SJSA1 (cell line): ENCODE measurements around the gene DUSP1. TPM values are rescaled to one million over a fixed set of nuclear protein-coding genes. Genes with fewer than 3 reads are reported as not detected.
A peak's percentile ranks its signal among the peaks of the same experiment; 100 is the strongest.
"Not testable (repeated sequence)": the region's sequence is repeated elsewhere in the genome, so short reads cannot be mapped to it uniquely, and the experiment has no call there.

Source experiments
- DNase-seq, 2 experiments: peaks; one replicate each; pipeline ENCODE4 v3.0.0-alpha.2; 2015 to 2020; ENCODE audit warnings: low spot score in 2 of 2, low read depth in 1 of 2
- H3K27ac ChIP-seq: fragments of 250-450 bp; sonication (Bioruptor Pico); 2 replicates; pipeline ENCODE4 v1.5.1; 2020; ENCODE audit warnings: mild to moderate bottlenecking, moderate library complexity
- H3K27me3 ChIP-seq: fragments of 250-450 bp; sonication (Bioruptor Pico); replicated peaks from 2 replicates; pipeline ENCODE4 v1.5.1; 2020; ENCODE audit warnings: mild to moderate bottlenecking, moderate library complexity
- H3K36me3 ChIP-seq: fragments of 250-450 bp; sonication (Bioruptor Pico); 2 replicates; pipeline ENCODE4 v1.5.1; 2020; ENCODE audit warnings: mild to moderate bottlenecking
- H3K4me1 ChIP-seq: fragments of 250-450 bp; sonication (Bioruptor Pico); replicated peaks from 2 replicates; pipeline ENCODE4 v1.6.1; 2021; ENCODE audit warnings: mild to moderate bottlenecking
- H3K4me3 ChIP-seq: fragments of 250-450 bp; sonication (Bioruptor Pico); 2 replicates; pipeline ENCODE4 v1.5.1; 2020; ENCODE audit warnings: mild to moderate bottlenecking
- H3K9me3 ChIP-seq: fragments of 250-450 bp; sonication (Bioruptor Pico); replicated peaks from 2 replicates; pipeline ENCODE4 v1.5.1; 2020; ENCODE audit warnings: mild to moderate bottlenecking
- total RNA-seq: library from RNA; depleted of rRNA; stranded (reverse); fragments of >200 nt; shearing (Covaris generic); gene quantifications from 2 replicates; pipeline ENCODE4 v1.2.3, GENCODE V29; 2014; rRNA removed

DUSP1 gene
- total RNA-seq, result 322 and 475 TPM in 2 replicates

DNA sequence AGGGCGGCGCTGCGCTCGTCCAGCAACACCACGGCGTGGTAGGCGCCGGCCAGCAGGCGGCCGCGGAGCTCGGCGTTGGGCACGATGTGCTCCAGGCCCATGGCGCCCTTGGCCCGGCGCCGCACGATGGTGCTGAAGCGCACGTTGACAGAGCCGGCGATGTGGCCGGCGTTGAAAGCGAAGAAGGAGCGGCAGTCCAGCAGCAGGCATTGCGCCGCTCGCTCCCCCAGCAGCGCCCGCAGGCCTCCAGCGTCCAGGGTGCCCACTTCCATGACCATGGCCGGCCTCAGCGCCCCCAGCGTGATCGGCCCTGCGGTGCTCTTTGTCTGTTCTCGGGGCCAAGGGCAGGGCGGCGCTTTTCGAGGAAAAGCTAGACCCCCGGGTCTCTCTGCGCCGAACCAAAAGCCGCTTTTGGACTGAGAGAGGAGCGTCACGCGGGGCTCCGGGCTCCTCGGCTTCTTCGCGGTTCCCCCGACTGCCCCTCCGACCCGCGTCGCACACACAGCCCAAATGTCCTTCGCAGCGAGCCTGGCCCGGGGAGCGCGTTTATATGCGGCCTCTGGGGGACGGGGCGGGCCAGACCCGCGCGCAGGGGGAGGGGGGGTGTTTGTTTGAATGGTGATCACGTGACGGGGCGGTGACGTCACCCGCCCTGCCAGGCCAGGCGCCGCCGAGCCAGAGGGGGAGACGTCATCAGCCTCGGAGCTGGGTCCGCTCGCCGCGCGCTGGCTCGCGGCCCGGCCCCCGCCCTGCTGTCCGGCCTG is at the start of gene DUSP1:
TSS of gene DUSP1 (minus strand) at position 521 of the 764 bp plus-strand sequence. CDS start at position 278, 243 bp downstream.
- no peaks in the 10 kb centered on the region for H3K9me3 ChIP-seq
- peak within 1 kb of the TSS; percentile 75 for H3K4me3 ChIP-seq
- peak within 1 kb of the TSS; percentile 99 for H3K27ac ChIP-seq
- peaks cover 51% of the 10 kb centered on the region for H3K36me3 ChIP-seq
- no peaks in the 10 kb centered on the region for H3K27me3 ChIP-seq
- peaks cover 70% of the 10 kb centered on the region for H3K4me1 ChIP-seq
- DNase-seq, result peak; percentile 99 to 100

DNA sequence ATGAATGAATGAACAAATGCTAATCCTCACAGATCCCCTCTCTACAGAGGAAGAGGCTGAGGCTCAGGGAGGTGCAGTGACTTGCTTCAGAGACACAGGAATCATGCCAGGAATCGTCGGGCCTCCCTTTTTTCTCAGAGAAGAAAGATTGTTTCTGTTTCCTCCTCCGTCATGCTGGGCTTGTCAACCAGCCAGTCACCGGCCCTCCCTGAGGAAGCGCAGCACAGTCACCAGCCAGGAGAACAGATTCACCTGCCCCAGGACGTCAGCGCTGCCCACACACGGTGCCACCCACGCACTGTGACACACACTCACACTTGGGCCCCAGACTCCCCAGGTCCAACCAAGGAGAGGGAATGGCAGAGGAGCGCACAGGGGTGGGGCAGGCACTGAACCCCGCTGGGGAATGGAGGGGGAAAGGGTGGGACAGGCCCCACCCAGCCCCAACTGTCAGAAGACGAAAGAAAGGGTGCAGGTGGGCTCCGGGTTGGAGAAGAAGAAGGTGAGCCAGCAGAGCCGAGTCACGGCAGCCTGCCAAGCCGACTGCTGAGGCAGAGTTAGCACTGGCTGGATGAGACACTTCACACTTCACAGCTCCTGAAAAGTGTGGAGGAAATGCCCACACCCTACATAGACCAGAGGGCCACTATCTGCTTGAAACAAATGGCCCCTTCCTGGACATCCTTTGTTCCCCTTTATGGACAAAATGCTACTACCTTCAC is 49.2 kb upstream of the DUSP1 start:
- H3K9me3 ChIP-seq, result peaks cover 1% of the 10 kb centered on the region
- DNase-seq, result peak; percentile 43 to 64
- no peak overlapping the region for H3K4me3 ChIP-seq
- H3K4me1 ChIP-seq, result peaks cover 22% of the 10 kb centered on the region
- H3K36me3 ChIP-seq, result no peaks in the 10 kb centered on the region; the same call in 1 of the 2 replicates
- H3K27me3 ChIP-seq, result no peaks in the 10 kb centered on the region
- H3K27ac ChIP-seq, result no peak overlapping the region

- no peak overlapping the region for H3K4me3 ChIP-seq
- H3K27ac ChIP-seq, result no peak overlapping the region
Measured at GRCh38 chr5:172819569-172819968, 48.6 kb upstream of the DUSP1 start.

DNA sequence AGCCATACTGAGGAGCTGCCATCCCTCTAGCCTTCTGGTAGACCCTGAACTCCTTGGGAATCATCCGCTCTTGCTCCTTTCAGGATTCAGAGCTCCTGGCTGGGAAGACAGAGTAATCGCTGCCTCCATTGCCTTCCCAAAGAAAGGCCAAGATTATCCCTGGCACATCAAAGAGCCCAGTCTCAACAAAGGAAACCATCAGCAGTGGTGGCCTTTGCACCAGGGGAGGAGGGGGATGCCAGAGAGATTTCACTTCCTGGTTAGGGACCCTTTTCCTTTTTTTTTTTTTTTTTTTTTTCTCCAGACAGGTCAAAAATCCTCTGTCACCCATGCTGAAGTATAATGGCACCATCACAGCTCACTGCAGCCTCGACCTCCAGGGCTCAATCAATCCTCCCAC is 47.1 kb upstream of the DUSP1 start:
- Histone ChIP-seq H3K4me1 (peaks cover 22% of the 10 kb centered on the region), H3K9me3 (no peaks in the 10 kb centered on the region; the same call in 1 of the 2 replicates), H3K36me3 (no peaks in the 10 kb centered on the region), H3K27me3 (no peaks in the 10 kb centered on the region), H3K4me3 (no peak overlapping the region), H3K27ac (no peak overlapping the region)
- DNase-seq, result no peak

More at GRCh38 chr5:172819569-172819968, 48.6 kb upstream of the DUSP1 start:
- Histone ChIP-seq H3K36me3 (no peaks in the 10 kb centered on the region), H3K9me3 (no peaks in the 10 kb centered on the region; the same call in 1 of the 2 replicates), H3K4me1 (peaks cover 22% of the 10 kb centered on the region), H3K27me3 (no peaks in the 10 kb centered on the region)
- DNase-seq, result no peak

- peaks cover 22% of the 10 kb centered on the region for H3K4me1 ChIP-seq
- H3K27ac ChIP-seq, result no peak overlapping the region
- H3K9me3 ChIP-seq, result no peaks in the 10 kb centered on the region; the same call in 1 of the 2 replicates
- no peak for DNase-seq
- H3K27me3 ChIP-seq, result no peaks in the 10 kb centered on the region
- no peaks in the 10 kb centered on the region for H3K36me3 ChIP-seq
- no peak overlapping the region for H3K4me3 ChIP-seq
Measured at GRCh38 chr5:172817664-172818063, 46.7 kb upstream of the DUSP1 start.

- no peaks in the 10 kb centered on the region; the same call in 1 of the 2 replicates for H3K9me3 ChIP-seq
- H3K4me1 ChIP-seq, result peaks cover 22% of the 10 kb centered on the region
- H3K4me3 ChIP-seq, result no peak overlapping the region
- no peaks in the 10 kb centered on the region for H3K36me3 ChIP-seq
- DNase-seq, result peak; percentile 54 to 69
- no peak overlapping the region for H3K27ac ChIP-seq
- no peaks in the 10 kb centered on the region for H3K27me3 ChIP-seq
Measured at GRCh38 chr5:172816925-172817562, 46.0 kb upstream of the DUSP1 start.

DNA sequence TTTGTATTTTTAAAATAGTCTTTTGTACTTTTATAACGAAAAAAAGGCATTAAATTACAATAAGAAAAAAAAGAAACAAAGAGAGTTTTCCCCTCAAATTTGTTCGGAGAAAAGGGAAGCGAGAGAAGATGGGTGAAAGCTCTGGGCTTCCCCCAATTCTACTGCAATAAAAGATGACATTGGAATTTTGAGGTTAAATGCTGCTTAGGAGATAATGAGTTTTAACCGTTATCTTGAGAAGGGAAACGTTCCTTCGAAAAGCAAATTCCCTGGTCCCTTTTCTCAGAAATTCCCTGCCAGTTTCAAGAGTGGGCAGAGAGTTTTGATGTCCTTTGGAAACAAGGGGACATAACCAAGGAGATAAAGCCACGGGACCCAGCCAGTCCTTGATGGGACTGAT is 44.6 kb upstream of the DUSP1 start:
- H3K36me3 ChIP-seq, result no peaks in the 10 kb centered on the region
- no peak for DNase-seq
- no peaks in the 10 kb centered on the region; the same call in 1 of the 2 replicates for H3K9me3 ChIP-seq
- H3K4me3 ChIP-seq, result no peak overlapping the region
- no peak overlapping the region for H3K27ac ChIP-seq
- H3K4me1 ChIP-seq, result peaks cover 22% of the 10 kb centered on the region
- H3K27me3 ChIP-seq, result no peaks in the 10 kb centered on the region

DNA sequence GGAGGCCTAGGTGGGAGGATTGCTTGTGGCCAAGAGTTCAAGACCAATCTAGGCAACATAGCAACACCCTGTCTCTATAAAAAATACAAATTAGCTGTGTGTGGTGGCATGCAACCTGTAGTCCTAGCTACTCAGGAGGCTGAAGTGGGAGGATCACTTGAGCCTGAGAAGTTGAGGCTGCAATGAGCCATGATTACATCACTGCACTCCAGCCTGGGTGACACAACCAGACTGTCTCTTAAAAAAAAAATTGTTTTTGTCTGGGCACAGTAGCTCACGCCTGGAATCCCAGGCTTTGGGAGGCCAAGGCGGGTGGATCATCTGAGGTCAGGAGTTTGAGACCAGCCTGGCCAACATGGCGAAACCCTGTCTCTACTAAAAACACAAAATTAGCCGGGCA is 40.0 kb upstream of the DUSP1 start:
- not testable (repeated sequence) for H3K36me3 ChIP-seq, H3K4me3 ChIP-seq, H3K27ac ChIP-seq, DNase-seq, H3K27me3 ChIP-seq
- Histone ChIP-seq H3K4me1 (peaks cover 23% of the 10 kb centered on the region), H3K9me3 (peaks cover 11% of the 10 kb centered on the region)

DNA sequence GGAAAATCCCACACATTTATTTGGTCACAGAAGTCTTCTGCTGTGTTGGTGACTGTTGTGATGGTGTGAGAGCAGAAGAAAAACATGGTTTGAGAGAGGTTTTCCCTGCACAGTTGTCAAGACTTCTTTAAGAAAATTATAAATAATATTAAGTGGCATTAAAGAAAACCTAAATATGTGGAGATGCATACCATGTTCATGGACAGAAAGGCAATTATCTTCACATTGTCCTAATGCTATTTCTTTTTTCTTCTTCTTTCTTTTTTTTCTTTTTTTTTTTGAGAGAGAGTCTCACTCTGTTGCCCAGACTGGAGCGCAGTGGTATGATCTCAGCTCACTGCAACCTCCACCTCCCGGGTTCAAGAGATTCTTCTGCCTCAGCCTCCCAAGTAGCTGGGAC is 38.8 kb upstream of the DUSP1 start:
- no peak for DNase-seq

DNA sequence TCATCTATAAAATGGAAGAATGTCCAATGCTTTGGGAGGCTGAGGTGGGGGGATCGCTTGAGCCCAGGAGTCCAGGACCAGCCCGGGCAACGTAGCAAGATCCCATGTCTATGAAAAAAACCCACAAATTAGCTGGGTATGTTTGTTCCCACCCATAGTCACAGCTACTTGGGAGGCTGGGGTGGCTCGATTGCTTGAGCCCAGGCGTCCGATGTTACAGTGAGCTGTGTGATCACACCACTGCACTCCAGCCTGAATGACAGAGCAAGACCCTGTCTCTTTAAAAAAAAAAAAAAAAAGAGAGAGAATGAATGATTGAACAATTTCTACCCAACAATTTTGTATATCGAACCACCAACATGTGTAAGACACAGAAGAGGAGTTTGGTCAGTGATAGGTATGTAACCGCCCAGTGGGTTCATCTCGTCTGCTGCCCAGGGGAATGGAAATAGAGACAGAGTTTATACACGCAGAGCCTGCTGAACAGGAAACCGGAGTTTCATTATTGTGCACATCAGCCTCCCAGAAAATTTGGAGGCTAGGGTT is 36.8 kb upstream of the DUSP1 start:
- H3K9me3 ChIP-seq, result peaks cover 11% of the 10 kb centered on the region
- peak overlapping the region; percentile 93 for H3K27ac ChIP-seq
- H3K4me3 ChIP-seq, result peak overlapping the region; percentile 16
- H3K27me3 ChIP-seq, result no peaks in the 10 kb centered on the region
- DNase-seq, result no peak
- H3K4me1 ChIP-seq, result peaks cover 26% of the 10 kb centered on the region
- no peaks in the 10 kb centered on the region for H3K36me3 ChIP-seq

More for the DNA sequence above, 38.8 kb upstream of the DUSP1 start:
- Histone ChIP-seq H3K4me1 (peaks cover 23% of the 10 kb centered on the region), H3K36me3 (no peaks in the 10 kb centered on the region), H3K27ac (no peak overlapping the region), H3K4me3 (no peak overlapping the region), H3K9me3 (peaks cover 11% of the 10 kb centered on the region), H3K27me3 (no peaks in the 10 kb centered on the region)

DNA sequence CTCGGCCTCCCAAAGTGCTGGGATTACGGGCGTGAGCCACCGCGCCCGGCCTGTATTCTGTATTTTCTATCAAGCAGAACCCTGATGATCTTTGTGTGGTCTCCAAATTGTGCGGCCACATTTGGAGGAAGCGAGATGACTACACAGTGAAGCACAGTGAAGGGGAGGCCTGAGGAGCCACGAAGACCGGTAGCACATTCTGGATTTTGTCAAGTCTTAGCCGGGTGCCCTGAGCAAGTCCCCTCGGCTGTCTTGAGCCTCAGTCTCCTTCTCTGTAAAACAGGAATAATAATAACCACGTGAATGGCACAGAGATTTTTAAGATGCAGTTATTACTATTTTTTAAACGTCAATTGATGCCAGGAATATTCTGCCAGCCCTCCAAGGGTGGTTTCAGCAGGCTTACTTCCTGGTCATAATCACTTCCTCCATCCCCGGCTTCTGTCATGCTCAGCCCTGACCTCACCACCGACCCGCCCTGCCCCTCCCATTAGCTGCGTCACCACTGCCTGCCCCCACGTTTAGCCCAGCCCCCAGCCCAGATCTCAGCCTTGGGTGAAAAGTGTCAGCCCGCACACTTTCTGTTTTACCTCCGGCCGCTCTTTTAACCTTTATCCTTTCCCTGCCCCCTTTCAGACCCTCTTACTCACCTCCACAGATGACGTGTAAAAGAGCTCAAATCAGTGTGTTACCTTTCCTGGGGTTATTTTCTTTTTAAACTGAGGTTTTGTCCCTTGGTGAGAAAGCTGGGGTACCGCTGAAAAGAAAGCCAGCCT is 36.1 kb upstream of the DUSP1 start:
- Histone ChIP-seq H3K27me3 (no peaks in the 10 kb centered on the region), H3K9me3 (peaks cover 11% of the 10 kb centered on the region), H3K36me3 (no peaks in the 10 kb centered on the region), H3K27ac (peak overlapping the region; percentile 93), H3K4me1 (peaks cover 33% of the 10 kb centered on the region), H3K4me3 (peak overlapping the region; percentile 16)
- peak; percentile 87 to 98 for DNase-seq

GRCh38 chr5:172805736-172806255 is 34.8 kb upstream of the DUSP1 start:
- H3K4me1 ChIP-seq, result peaks cover 46% of the 10 kb centered on the region

More at GRCh38 chr5:172805736-172806255, 34.8 kb upstream of the DUSP1 start:
- Histone ChIP-seq H3K27me3 (no peaks in the 10 kb centered on the region), H3K4me3 (no peak overlapping the region), H3K36me3 (no peaks in the 10 kb centered on the region), H3K27ac (no peak overlapping the region), H3K9me3 (peaks cover 11% of the 10 kb centered on the region)
- DNase-seq, result no peak
